ENCODE measurements around the gene DPH6. TPM values are rescaled to one million over a fixed set of nuclear protein-coding genes. Genes with fewer than 3 reads are reported as not detected.

The DPH6 gene
- total RNA-seq, 2 donors from 2014 or later, result 13.2 to 19.2 TPM

GRCh38 chr15:35529784-35530183 lies 16.2 kb downstream of the DPH6 start:
- Mint-ChIP-seq H3K9me3 (peaks cover 4% of the 10 kb centered on the region), H3K4me3 (no peak overlapping the region), H3K36me3 (peaks cover 20% of the 10 kb centered on the region), H3K27me3 (no peaks in the 10 kb centered on the region), H3K4me1 (ENCODE audit: low read depth in 2 of 2) (peaks cover 3 to 8% of the 10 kb centered on the region in 2 donors), H3K27ac (no peak overlapping the region)
- no peak for ATAC-seq
- DNase-seq (ENCODE audit: low spot score), result no peak

- Mint-ChIP-seq H3K9me3 (no peaks in the 10 kb centered on the region), H3K4me3 (no peak overlapping the region), H3K4me1 (ENCODE audit: low read depth in 2 of 2) (peaks cover 0 to 4% of the 10 kb centered on the region in 2 donors), H3K36me3 (no peaks in the 10 kb centered on the region), H3K27me3 (no peaks in the 10 kb centered on the region), H3K27ac (peak overlapping the region in 1 of 2 donors; percentile 47)
- ATAC-seq, result no peak
- no peak for DNase-seq (ENCODE audit: low spot score)
Observed at GRCh38 chr15:35522061-35522460, 23.9 kb downstream of the DPH6 start.

- Mint-ChIP-seq H3K4me1 (ENCODE audit: low read depth in 2 of 2) (peaks cover 0 to 4% of the 10 kb centered on the region in 2 donors), H3K9me3 (no peaks in the 10 kb centered on the region), H3K27ac (peak overlapping the region; percentile 22 to 37), H3K4me3 (no peak overlapping the region), H3K27me3 (no peaks in the 10 kb centered on the region), H3K36me3 (no peaks in the 10 kb centered on the region)
- no peak for DNase-seq (ENCODE audit: low spot score)
- peak in 1 of 2 donors; percentile 62 for ATAC-seq
Observed at GRCh38 chr15:35519541-35520149, 26.3 kb downstream of the DPH6 start.

- Mint-ChIP-seq H3K27me3 (no peaks in the 10 kb centered on the region), H3K4me3 (no peak overlapping the region), H3K9me3 (no peaks in the 10 kb centered on the region), H3K36me3 (no peaks in the 10 kb centered on the region), H3K27ac (no peak overlapping the region), H3K4me1 (ENCODE audit: low read depth in 2 of 2) (peaks cover 0 to 4% of the 10 kb centered on the region in 2 donors)
- DNase-seq (ENCODE audit: low spot score) (no peak), ATAC-seq (no peak)
Observed at GRCh38 chr15:35519052-35519451, 26.9 kb downstream of the DPH6 start.

- Mint-ChIP-seq H3K4me3 (no peak overlapping the region), H3K27ac (no peak overlapping the region), H3K36me3 (no peaks in the 10 kb centered on the region), H3K27me3 (no peaks in the 10 kb centered on the region), H3K9me3 (no peaks in the 10 kb centered on the region), H3K4me1 (ENCODE audit: low read depth in 2 of 2) (peaks cover 0 to 2% of the 10 kb centered on the region in 2 donors)
- DNase-seq (ENCODE audit: low spot score), result no peak
- no peak for ATAC-seq
Observed at GRCh38 chr15:35514759-35515158, 31.2 kb downstream of the DPH6 start.

GRCh38 chr15:35507932-35508638 lies 37.9 kb downstream of the DPH6 start:
- Mint-ChIP-seq H3K4me3 (no peak overlapping the region), H3K27ac (no peak overlapping the region), H3K36me3 (no peaks in the 10 kb centered on the region), H3K27me3 (no peaks in the 10 kb centered on the region), H3K4me1 (ENCODE audit: low read depth in 2 of 2) (peaks cover 0 to 9% of the 10 kb centered on the region in 2 donors), H3K9me3 (no peaks in the 10 kb centered on the region)
- ATAC-seq (no peak), DNase-seq (ENCODE audit: low spot score) (no peak)

GRCh38 chr15:35506272-35506870 lies 39.6 kb downstream of the DPH6 start:
- DNase-seq (ENCODE audit: low spot score) (no peak), ATAC-seq (no peak)
- H3K36me3 Mint-ChIP-seq, result no peaks in the 10 kb centered on the region
- H3K4me3 Mint-ChIP-seq, result no peak overlapping the region
- H3K27me3 Mint-ChIP-seq, result no peaks in the 10 kb centered on the region
- H3K9me3 Mint-ChIP-seq, result no peaks in the 10 kb centered on the region
- H3K4me1 Mint-ChIP-seq (ENCODE audit: low read depth in 2 of 2), result peaks cover 0 to 9% of the 10 kb centered on the region in 2 donors
- no peak overlapping the region for H3K27ac Mint-ChIP-seq

GRCh38 chr15:35505809-35506208 lies 40.2 kb downstream of the DPH6 start:
- Mint-ChIP-seq H3K27me3 (no peaks in the 10 kb centered on the region), H3K9me3 (no peaks in the 10 kb centered on the region), H3K36me3 (no peaks in the 10 kb centered on the region), H3K27ac (peak overlapping the region; percentile 53 to 65), H3K4me3 (no peak overlapping the region), H3K4me1 (ENCODE audit: low read depth in 2 of 2) (peaks cover 0 to 9% of the 10 kb centered on the region in 2 donors)
- ATAC-seq (no peak), DNase-seq (ENCODE audit: low spot score) (no peak)

GRCh38 chr15:35505141-35505540 lies 40.8 kb downstream of the DPH6 start:
- H3K4me1 Mint-ChIP-seq (ENCODE audit: low read depth in 2 of 2), result peaks cover 0 to 9% of the 10 kb centered on the region in 2 donors
- H3K27ac Mint-ChIP-seq, result peak overlapping the region; percentile 53 to 65
- H3K36me3 Mint-ChIP-seq, result no peaks in the 10 kb centered on the region
- H3K27me3 Mint-ChIP-seq, result no peaks in the 10 kb centered on the region
- H3K4me3 Mint-ChIP-seq, result no peak overlapping the region
- no peak for DNase-seq (ENCODE audit: low spot score)
- no peak for ATAC-seq
- no peaks in the 10 kb centered on the region for H3K9me3 Mint-ChIP-seq

- no peaks in the 10 kb centered on the region for H3K27me3 Mint-ChIP-seq
- ATAC-seq, result no peak
- no peaks in the 10 kb centered on the region for H3K36me3 Mint-ChIP-seq
- DNase-seq (ENCODE audit: low spot score), result no peak
- no peak overlapping the region for H3K4me3 Mint-ChIP-seq
- H3K9me3 Mint-ChIP-seq, result no peaks in the 10 kb centered on the region
- H3K27ac Mint-ChIP-seq, result peak overlapping the region in 1 of 2 donors; percentile 35
- H3K4me1 Mint-ChIP-seq (ENCODE audit: low read depth in 2 of 2), result peaks cover 5 to 16% of the 10 kb centered on the region in 2 donors
Observed at GRCh38 chr15:35499723-35500122, 46.2 kb downstream of the DPH6 start.

- H3K27ac Mint-ChIP-seq, result peak overlapping the region in 1 of 2 donors; percentile 28
- peaks cover 5 to 12% of the 10 kb centered on the region in 2 donors for H3K4me1 Mint-ChIP-seq (ENCODE audit: low read depth in 2 of 2)
- no peaks in the 10 kb centered on the region for H3K9me3 Mint-ChIP-seq
- H3K27me3 Mint-ChIP-seq, result no peaks in the 10 kb centered on the region
- DNase-seq (ENCODE audit: low spot score) (no peak), ATAC-seq (peak; percentile 77 to 82)
- H3K4me3 Mint-ChIP-seq, result no peak overlapping the region
- H3K36me3 Mint-ChIP-seq, result no peaks in the 10 kb centered on the region
Observed at GRCh38 chr15:35496585-35496984, 49.4 kb downstream of the DPH6 start.

- H3K4me3 Mint-ChIP-seq, result no peak overlapping the region
- no peak for DNase-seq (ENCODE audit: low spot score)
- no peak for ATAC-seq
- H3K9me3 Mint-ChIP-seq, result no peaks in the 10 kb centered on the region
- no peaks in the 10 kb centered on the region for H3K27me3 Mint-ChIP-seq
- peak overlapping the region in 1 of 2 donors; percentile 35 for H3K27ac Mint-ChIP-seq
- H3K36me3 Mint-ChIP-seq, result no peaks in the 10 kb centered on the region
- H3K4me1 Mint-ChIP-seq (ENCODE audit: low read depth in 2 of 2), result peaks cover 5 to 12% of the 10 kb centered on the region in 2 donors
Observed at GRCh38 chr15:35495080-35495479, 50.9 kb downstream of the DPH6 start.

GRCh38 chr15:35491999-35492398 lies 54.0 kb downstream of the DPH6 start:
- no peak for DNase-seq (ENCODE audit: low spot score)
- Mint-ChIP-seq H3K27ac (no peak overlapping the region), H3K4me1 (ENCODE audit: low read depth in 2 of 2) (peaks cover 14 to 20% of the 10 kb centered on the region in 2 donors), H3K4me3 (no peak overlapping the region), H3K36me3 (peaks cover 13% of the 10 kb centered on the region), H3K9me3 (peaks cover 8% of the 10 kb centered on the region), H3K27me3 (no peaks in the 10 kb centered on the region)
- ATAC-seq, result no peak

GRCh38 chr15:35491173-35491572 lies 54.8 kb downstream of the DPH6 start:
- DNase-seq (ENCODE audit: low spot score) (no peak), ATAC-seq (no peak)
- H3K27me3 Mint-ChIP-seq, result no peaks in the 10 kb centered on the region
- H3K36me3 Mint-ChIP-seq, result peaks cover 18% of the 10 kb centered on the region
- H3K27ac Mint-ChIP-seq, result no peak overlapping the region
- H3K4me3 Mint-ChIP-seq, result no peak overlapping the region
- H3K9me3 Mint-ChIP-seq, result peaks cover 12% of the 10 kb centered on the region
- peaks cover 9 to 16% of the 10 kb centered on the region in 2 donors for H3K4me1 Mint-ChIP-seq (ENCODE audit: low read depth in 2 of 2)

Measured in natural killer cell treated with Interleukin-12 subunit alpha and Interleukin-12 subunit beta and Interleukin-15 and Interleukin-18, amount 100 ng/mL, for 72 hours (primary cell).